ENCODE data around the gene MARCOL.

MARCOL gene

DNA sequence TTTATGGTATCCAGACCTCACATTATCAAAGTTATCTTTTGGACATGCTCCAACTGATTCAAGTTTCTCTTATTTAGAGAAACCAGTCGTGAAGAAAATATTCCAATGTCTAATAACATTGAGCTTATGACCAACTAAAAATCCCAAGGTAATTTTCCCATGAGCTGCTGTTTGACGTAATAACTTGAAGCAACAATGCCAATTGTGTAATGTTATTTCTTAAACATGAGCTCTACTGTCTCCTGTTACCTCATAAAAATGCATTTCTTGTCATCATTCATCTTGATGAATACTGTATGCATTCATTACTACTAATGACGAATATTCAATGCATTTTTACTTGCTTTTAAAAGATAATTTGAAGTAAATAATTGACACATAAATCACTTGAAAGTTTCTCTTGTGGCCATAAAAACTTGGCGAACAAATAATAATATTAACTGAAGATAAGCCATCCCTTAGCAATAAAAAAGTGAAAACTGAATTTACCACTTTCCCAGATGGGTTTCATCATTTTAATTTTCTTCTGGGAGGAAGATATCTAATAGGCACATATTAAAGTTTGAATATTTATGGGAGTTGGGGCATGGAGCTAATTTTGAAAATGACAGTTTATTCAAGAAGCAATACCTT is 424 bp upstream of the MARCOL start:
- no peaks in the 10 kb centered on the region for H3K4me1 ChIP-seq (ENCODE audit: control insufficient read depth in 1 of 2, insufficient read depth in 2 of 2, low read length in 2 of 2)
- no peak overlapping the region for H3K4ac ChIP-seq (ENCODE audit: low read depth, low read length)
- no peak overlapping the region for H4K8ac ChIP-seq (ENCODE audit: low read depth, low read length)
- no peak overlapping the region for H3K18ac ChIP-seq (ENCODE audit: low read length)
- H3K27me3 ChIP-seq (ENCODE audit: insufficient read depth, low read length), result no peaks in the 10 kb centered on the region
- no peak overlapping the region for H3K23ac ChIP-seq (ENCODE audit: low read length)
- no peak overlapping the region for H3K4me3 ChIP-seq (ENCODE audit: low read depth, low read length)
- no peak overlapping the region for H3K27ac ChIP-seq (ENCODE audit: low read depth, low read length)
- H3K79me2 ChIP-seq (ENCODE audit: control insufficient read depth, insufficient read depth, low read length, poor library complexity), result no peaks in the 10 kb centered on the region
- DNase-seq, result peak in 1 of 2 donors; percentile 7
- no peak overlapping the region for H4K12ac ChIP-seq (ENCODE audit: low read depth, low read length)
- no peak overlapping the region for H3K4me2 ChIP-seq (ENCODE audit: low read length)
- no peak overlapping the region for H3K9ac ChIP-seq (ENCODE audit: low read length)
- H3K9me3 ChIP-seq (ENCODE audit: insufficient read depth, low read depth, low read length), result no peaks in the 10 kb centered on the region
- no peak overlapping the region for H2BK5ac ChIP-seq (ENCODE audit: low read depth, low read length, poor library complexity)
- H2AFZ ChIP-seq (ENCODE audit: insufficient read depth, low read length, poor library complexity), result no peak overlapping the region
- no peak overlapping the region for H3K14ac ChIP-seq (ENCODE audit: low read length)
- no peak overlapping the region for H2AK5ac ChIP-seq (ENCODE audit: low read length)
- no peak overlapping the region for H2BK120ac ChIP-seq (ENCODE audit: insufficient read depth, low read length, poor library complexity)
- no peaks in the 10 kb centered on the region for H3K36me3 ChIP-seq (ENCODE audit: control insufficient read depth in 1 of 2, insufficient read depth in 2 of 2, low read length in 2 of 2)
- no peaks in the 10 kb centered on the region for H3K79me1 ChIP-seq (ENCODE audit: low read length)
- WGBS (ENCODE audit: extremely low coverage, insufficient coverage, insufficient read length), result no CpG with 5 or more reads among the region's 4 CpGs
- no peak overlapping the region for H2BK12ac ChIP-seq (ENCODE audit: low read length)
- no peak overlapping the region for H4K91ac ChIP-seq (ENCODE audit: low read depth, low read length)

DNA sequence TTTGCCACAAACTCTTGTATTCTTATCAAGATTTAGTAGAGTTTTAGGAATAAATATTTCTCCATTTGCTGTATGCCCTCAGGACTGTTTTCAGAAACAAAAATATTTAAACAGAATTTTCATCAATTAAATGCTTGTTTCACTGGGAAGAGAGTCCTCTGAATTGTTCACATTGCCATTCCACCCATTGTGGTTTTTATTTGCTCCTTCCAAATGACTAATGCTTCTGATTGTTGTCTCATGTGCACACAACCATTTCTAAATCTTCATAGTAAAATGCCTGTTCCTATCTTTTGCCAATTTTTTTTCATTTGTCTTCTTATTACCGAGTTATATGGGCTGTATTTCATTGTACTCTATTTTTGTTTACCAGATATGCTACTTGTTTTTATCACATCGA is 10.6 kb downstream of the MARCOL start:
- H3K4me2 ChIP-seq (ENCODE audit: low read length), result no peak overlapping the region
- H2BK120ac ChIP-seq (ENCODE audit: insufficient read depth, low read length, poor library complexity), result no peak overlapping the region
- no peak overlapping the region for H3K18ac ChIP-seq (ENCODE audit: low read length)
- no peak overlapping the region for H4K91ac ChIP-seq (ENCODE audit: low read depth, low read length)
- H3K14ac ChIP-seq (ENCODE audit: low read length), result no peak overlapping the region
- no peak overlapping the region for H2AK5ac ChIP-seq (ENCODE audit: low read length)
- no peak overlapping the region for H4K12ac ChIP-seq (ENCODE audit: low read depth, low read length)
- no peaks in the 10 kb centered on the region for H3K27me3 ChIP-seq (ENCODE audit: insufficient read depth, low read length)
- no peak overlapping the region for H3K27ac ChIP-seq (ENCODE audit: low read depth, low read length)
- no peak overlapping the region for H4K8ac ChIP-seq (ENCODE audit: low read depth, low read length)
- H3K4me1 ChIP-seq (ENCODE audit: control insufficient read depth in 1 of 2, insufficient read depth in 2 of 2, low read length in 2 of 2), result no peaks in the 10 kb centered on the region
- no peak overlapping the region for H2AFZ ChIP-seq (ENCODE audit: insufficient read depth, low read length, poor library complexity)
- no peak overlapping the region for H2BK5ac ChIP-seq (ENCODE audit: low read depth, low read length, poor library complexity)
- no peaks in the 10 kb centered on the region for H3K79me1 ChIP-seq (ENCODE audit: low read length)
- H3K9me3 ChIP-seq (ENCODE audit: insufficient read depth, low read depth, low read length), result no peaks in the 10 kb centered on the region
- no peaks in the 10 kb centered on the region for H3K79me2 ChIP-seq (ENCODE audit: control insufficient read depth, insufficient read depth, low read length, poor library complexity)
- no peaks in the 10 kb centered on the region for H3K36me3 ChIP-seq (ENCODE audit: control insufficient read depth in 1 of 2, insufficient read depth in 2 of 2, low read length in 2 of 2)
- H3K9ac ChIP-seq (ENCODE audit: low read length), result no peak overlapping the region
- H3K23ac ChIP-seq (ENCODE audit: low read length), result no peak overlapping the region
- no CpG with 5 or more reads among the region's 2 CpGs for WGBS (ENCODE audit: extremely low coverage, insufficient coverage, insufficient read length)
- H3K4me3 ChIP-seq (ENCODE audit: low read depth, low read length), result no peak overlapping the region
- no peak overlapping the region for H3K4ac ChIP-seq (ENCODE audit: low read depth, low read length)
- DNase-seq, result no peak
- no peak overlapping the region for H2BK12ac ChIP-seq (ENCODE audit: low read length)

DNA sequence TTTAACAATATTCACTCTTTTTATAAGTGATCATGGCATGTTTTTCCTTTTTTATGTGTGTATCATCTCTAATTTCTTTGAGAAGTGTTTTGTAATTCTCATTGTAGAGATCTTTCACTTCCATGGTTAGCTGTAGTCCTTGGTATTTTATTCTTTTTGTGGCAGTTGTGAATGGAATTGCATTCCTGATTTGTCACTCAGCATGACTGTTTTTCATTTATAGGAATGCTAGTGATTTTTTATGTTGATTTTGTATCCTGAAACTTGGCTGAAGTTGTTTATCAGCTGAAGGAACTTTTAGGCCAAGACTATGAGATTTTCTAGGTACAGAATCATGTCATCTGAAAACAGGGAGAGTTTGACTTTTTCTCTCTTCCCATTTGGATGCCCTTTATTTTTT is 17.1 kb downstream of the MARCOL start:
- Histone ChIP-seq H3K27me3 (ENCODE audit: insufficient read depth, low read length) (no peaks in the 10 kb centered on the region), H2AK5ac (ENCODE audit: low read length) (no peak overlapping the region), H4K8ac (ENCODE audit: low read depth, low read length) (no peak overlapping the region), H3K23ac (ENCODE audit: low read length) (no peak overlapping the region), H3K4me1 (ENCODE audit: control insufficient read depth in 1 of 2, insufficient read depth in 2 of 2, low read length in 2 of 2) (no peaks in the 10 kb centered on the region), H2BK5ac (ENCODE audit: low read depth, low read length, poor library complexity) (no peak overlapping the region), H3K4me3 (ENCODE audit: low read depth, low read length) (no peak overlapping the region), H3K4me2 (ENCODE audit: low read length) (no peak overlapping the region), H3K36me3 (ENCODE audit: control insufficient read depth in 1 of 2, insufficient read depth in 2 of 2, low read length in 2 of 2) (no peaks in the 10 kb centered on the region), H3K9me3 (ENCODE audit: insufficient read depth, low read depth, low read length) (no peaks in the 10 kb centered on the region), H3K9ac (ENCODE audit: low read length) (no peak overlapping the region), H2AFZ (ENCODE audit: insufficient read depth, low read length, poor library complexity) (no peak overlapping the region), H3K18ac (ENCODE audit: low read length) (no peak overlapping the region), H3K4ac (ENCODE audit: low read depth, low read length) (no peak overlapping the region), H3K27ac (ENCODE audit: low read depth, low read length) (no peak overlapping the region), H2BK120ac (ENCODE audit: insufficient read depth, low read length, poor library complexity) (no peak overlapping the region), H2BK12ac (ENCODE audit: low read length) (no peak overlapping the region), H3K79me1 (ENCODE audit: low read length) (no peaks in the 10 kb centered on the region), H4K91ac (ENCODE audit: low read depth, low read length) (no peak overlapping the region), H3K14ac (ENCODE audit: low read length) (no peak overlapping the region), H3K79me2 (ENCODE audit: control insufficient read depth, insufficient read depth, low read length, poor library complexity) (no peaks in the 10 kb centered on the region), H4K12ac (ENCODE audit: low read depth, low read length) (no peak overlapping the region)
- no peak for DNase-seq

- no peak overlapping the region for H3K9ac ChIP-seq (ENCODE audit: low read length)
- H3K79me2 ChIP-seq (ENCODE audit: control insufficient read depth, insufficient read depth, low read length, poor library complexity), result no peaks in the 10 kb centered on the region
- H3K14ac ChIP-seq (ENCODE audit: low read length), result no peak overlapping the region
- no peaks in the 10 kb centered on the region for H3K36me3 ChIP-seq (ENCODE audit: control insufficient read depth in 1 of 2, insufficient read depth in 2 of 2, low read length in 2 of 2)
- H2BK5ac ChIP-seq (ENCODE audit: low read depth, low read length, poor library complexity), result no peak overlapping the region
- H2BK12ac ChIP-seq (ENCODE audit: low read length), result no peak overlapping the region
- no peak overlapping the region for H4K12ac ChIP-seq (ENCODE audit: low read depth, low read length)
- no peak overlapping the region for H3K18ac ChIP-seq (ENCODE audit: low read length)
- no peak overlapping the region for H3K4me3 ChIP-seq (ENCODE audit: low read depth, low read length)
- H3K4me1 ChIP-seq (ENCODE audit: control insufficient read depth in 1 of 2, insufficient read depth in 2 of 2, low read length in 2 of 2), result no peaks in the 10 kb centered on the region
- H2BK120ac ChIP-seq (ENCODE audit: insufficient read depth, low read length, poor library complexity), result no peak overlapping the region
- H3K4ac ChIP-seq (ENCODE audit: low read depth, low read length), result no peak overlapping the region
- no peak overlapping the region for H2AK5ac ChIP-seq (ENCODE audit: low read length)
- H2AFZ ChIP-seq (ENCODE audit: insufficient read depth, low read length, poor library complexity), result no peak overlapping the region
- H3K27ac ChIP-seq (ENCODE audit: low read depth, low read length), result no peak overlapping the region
- no peak overlapping the region for H3K4me2 ChIP-seq (ENCODE audit: low read length)
- no peak overlapping the region for H3K23ac ChIP-seq (ENCODE audit: low read length)
- H3K79me1 ChIP-seq (ENCODE audit: low read length), result no peaks in the 10 kb centered on the region
- no peaks in the 10 kb centered on the region for H3K27me3 ChIP-seq (ENCODE audit: insufficient read depth, low read length)
- no peak for DNase-seq
- no peaks in the 10 kb centered on the region for H3K9me3 ChIP-seq (ENCODE audit: insufficient read depth, low read depth, low read length)
- no peak overlapping the region for H4K8ac ChIP-seq (ENCODE audit: low read depth, low read length)
- no peak overlapping the region for H4K91ac ChIP-seq (ENCODE audit: low read depth, low read length)
- WGBS (ENCODE audit: extremely low coverage, insufficient coverage, insufficient read length), result no CpG with 5 or more reads among the region's 2 CpGs
Observed at GRCh38 chr5:148259288-148259687, 21.0 kb downstream of the MARCOL start.

All from trophoblast cell (in vitro differentiated cells and primary cell).